Vagina (tissue), 2 donors: ENCODE data around the gene ARPC1B.

Experiments
- POLR2A ChIP-seq, 2 donors: fragments of 450-650 bp; IDR thresholded peaks; one replicate each; pipeline ENCODE4 v1.6.1; 2017; ENCODE audit warnings: antibody characterized with exemption in 2 of 2, mild to moderate bottlenecking in 2 of 2, moderate library complexity in 2 of 2
- POLR2AphosphoS5 ChIP-seq, 2 donors: sonication (generic); formaldehyde crosslinking; IDR thresholded peaks; one replicate each; pipeline ENCODE4 v1.9.0; 2017; ENCODE audit warnings: antibody characterized with exemption in 2 of 2, mild to moderate bottlenecking in 2 of 2, low read depth in 1 of 2; ENCODE audit not compliant: insufficient read depth in 1 of 2
- TF ChIP-seq, protein P1 (sequence below), 3 experiments: fragments of 450-650 bp in 2 of 3; fragments of 200-600 bp in 1 of 3; sonication (generic) in 1 of 3; IDR thresholded peaks; one replicate each; pipeline ENCODE4 v1.5.1; 2017 to 2019; ENCODE audit warnings: antibody characterized with exemption in 3 of 3, mild to moderate bottlenecking in 2 of 3, moderate library complexity in 2 of 3

GRCh38 chr7:99389772-99390171, 15.2 kb downstream of the ARPC1B start:
- TF ChIP-seq, protein P1, sequence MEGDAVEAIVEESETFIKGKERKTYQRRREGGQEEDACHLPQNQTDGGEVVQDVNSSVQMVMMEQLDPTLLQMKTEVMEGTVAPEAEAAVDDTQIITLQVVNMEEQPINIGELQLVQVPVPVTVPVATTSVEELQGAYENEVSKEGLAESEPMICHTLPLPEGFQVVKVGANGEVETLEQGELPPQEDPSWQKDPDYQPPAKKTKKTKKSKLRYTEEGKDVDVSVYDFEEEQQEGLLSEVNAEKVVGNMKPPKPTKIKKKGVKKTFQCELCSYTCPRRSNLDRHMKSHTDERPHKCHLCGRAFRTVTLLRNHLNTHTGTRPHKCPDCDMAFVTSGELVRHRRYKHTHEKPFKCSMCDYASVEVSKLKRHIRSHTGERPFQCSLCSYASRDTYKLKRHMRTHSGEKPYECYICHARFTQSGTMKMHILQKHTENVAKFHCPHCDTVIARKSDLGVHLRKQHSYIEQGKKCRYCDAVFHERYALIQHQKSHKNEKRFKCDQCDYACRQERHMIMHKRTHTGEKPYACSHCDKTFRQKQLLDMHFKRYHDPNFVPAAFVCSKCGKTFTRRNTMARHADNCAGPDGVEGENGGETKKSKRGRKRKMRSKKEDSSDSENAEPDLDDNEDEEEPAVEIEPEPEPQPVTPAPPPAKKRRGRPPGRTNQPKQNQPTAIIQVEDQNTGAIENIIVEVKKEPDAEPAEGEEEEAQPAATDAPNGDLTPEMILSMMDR (IDR thresholded peaks at IDR 0.05) = no peak
- TF ChIP-seq POLR2A (IDR thresholded peaks at IDR 0.05) (no peak), POLR2AphosphoS5 (IDR thresholded peaks at IDR 0.05; ENCODE audit: insufficient read depth in 1 of 2, low read depth in 1 of 2) (no peak)
